ENCODE results near the gene PDCD11.

GRCh38 chr10:103431902-103432301 lies 35.5 kb downstream of the PDCD11 start:
- no peak for TF ChIP-seq CTCF (IDR thresholded peaks at IDR 0.05)
- TF ChIP-seq POLR2A (IDR thresholded peaks at IDR 0.05; ENCODE audit: low read depth) = no peak

Data from esophagus muscularis mucosa (tissue), 3 donors.